Effector memory CD8-positive, alpha-beta T cell (primary cell): ENCODE results near the gene NEDD9.

ENCODE experiments used
- ATAC-seq: fragments of 150-1000 bp; cut with Tn5 transposase; replicated peaks from 2 replicates; pipeline ENCODE4 v1.10.0; 2021; ENCODE audit warnings: mild to moderate bottlenecking, moderate library complexity
- DNase-seq, 3 experiments: peaks; one replicate each; pipeline ENCODE4 v3.0.0; 2021
- H3K27ac Mint-ChIP-seq, 2 donors: one replicate each; pipeline ENCODE4 v1.8.0; 2022; ENCODE audit warnings: mild to moderate bottlenecking in 2 of 2, mixed read lengths in 2 of 2, moderate library complexity in 2 of 2
- H3K27me3 Mint-ChIP-seq, 2 donors: one replicate each; pipeline ENCODE4 v1.8.0; 2022; ENCODE audit warnings: mixed read lengths in 2 of 2
- H3K36me3 Mint-ChIP-seq: one replicate; pipeline ENCODE4 v1.8.0; 2022; ENCODE audit warnings: mild to moderate bottlenecking, moderate library complexity, mixed read lengths; ENCODE audit not compliant: insufficient read depth
- H3K4me1 Mint-ChIP-seq, 2 donors: one replicate each; pipeline ENCODE4 v1.8.0; 2022; ENCODE audit warnings: low read depth in 2 of 2, mixed read lengths in 2 of 2
- H3K4me3 Mint-ChIP-seq, 2 donors: one replicate each; pipeline ENCODE4 v1.8.0; 2022; ENCODE audit warnings: mild to moderate bottlenecking in 2 of 2, mixed read lengths in 2 of 2, moderate library complexity in 2 of 2
- H3K9me3 Mint-ChIP-seq, 2 donors: one replicate each; pipeline ENCODE4 v1.8.0; 2022; ENCODE audit warnings: mixed read lengths in 2 of 2

Gene NEDD9

DNA sequence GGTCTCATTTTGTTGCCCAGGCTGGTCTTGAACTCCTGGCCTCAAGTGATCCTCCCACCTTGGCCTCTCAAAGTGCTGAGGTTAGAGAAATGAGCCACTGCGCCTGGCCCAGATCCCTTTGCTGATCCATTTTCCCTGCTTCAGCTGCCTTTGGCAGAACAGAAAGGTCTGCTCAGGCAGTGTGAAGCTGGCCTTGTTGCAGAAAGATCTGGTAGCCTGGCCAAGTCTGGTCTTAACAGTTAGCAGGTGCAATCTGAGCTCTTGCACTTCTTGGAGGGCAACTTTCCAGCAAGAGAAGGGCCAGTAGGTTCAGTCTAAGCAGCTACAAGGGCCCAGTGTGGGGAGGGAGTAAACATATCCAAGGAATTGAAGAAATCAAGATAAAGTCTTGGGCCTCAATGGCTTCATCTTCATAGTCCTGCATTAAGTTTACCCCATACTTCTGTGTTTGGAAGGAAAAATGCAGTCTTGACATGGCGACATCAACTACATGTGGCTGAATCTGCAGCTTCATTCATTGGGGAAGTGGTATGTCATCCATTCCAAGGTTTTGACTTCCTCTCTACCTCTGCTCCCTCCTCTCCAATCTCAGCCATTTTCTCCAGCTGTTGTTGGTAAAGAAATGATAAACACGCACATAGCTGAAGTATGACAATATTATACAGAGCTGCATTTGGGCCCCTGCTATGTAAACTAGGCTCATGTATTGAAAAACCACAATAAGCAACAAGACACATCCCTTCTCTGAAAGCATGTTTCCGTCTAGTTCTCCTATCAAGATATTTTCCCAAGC, 39.0 kb upstream of the NEDD9 start:
- Mint-ChIP-seq H3K27me3 (no peaks in the 10 kb centered on the region), H3K36me3 (no peaks in the 10 kb centered on the region), H3K9me3 (no peaks in the 10 kb centered on the region), H3K27ac (no peak overlapping the region), H3K4me3 (no peak overlapping the region), H3K4me1 (peaks cover 21% of the 10 kb centered on the region in 2 donors)
- DNase-seq (no peak), ATAC-seq (no peak)

DNA sequence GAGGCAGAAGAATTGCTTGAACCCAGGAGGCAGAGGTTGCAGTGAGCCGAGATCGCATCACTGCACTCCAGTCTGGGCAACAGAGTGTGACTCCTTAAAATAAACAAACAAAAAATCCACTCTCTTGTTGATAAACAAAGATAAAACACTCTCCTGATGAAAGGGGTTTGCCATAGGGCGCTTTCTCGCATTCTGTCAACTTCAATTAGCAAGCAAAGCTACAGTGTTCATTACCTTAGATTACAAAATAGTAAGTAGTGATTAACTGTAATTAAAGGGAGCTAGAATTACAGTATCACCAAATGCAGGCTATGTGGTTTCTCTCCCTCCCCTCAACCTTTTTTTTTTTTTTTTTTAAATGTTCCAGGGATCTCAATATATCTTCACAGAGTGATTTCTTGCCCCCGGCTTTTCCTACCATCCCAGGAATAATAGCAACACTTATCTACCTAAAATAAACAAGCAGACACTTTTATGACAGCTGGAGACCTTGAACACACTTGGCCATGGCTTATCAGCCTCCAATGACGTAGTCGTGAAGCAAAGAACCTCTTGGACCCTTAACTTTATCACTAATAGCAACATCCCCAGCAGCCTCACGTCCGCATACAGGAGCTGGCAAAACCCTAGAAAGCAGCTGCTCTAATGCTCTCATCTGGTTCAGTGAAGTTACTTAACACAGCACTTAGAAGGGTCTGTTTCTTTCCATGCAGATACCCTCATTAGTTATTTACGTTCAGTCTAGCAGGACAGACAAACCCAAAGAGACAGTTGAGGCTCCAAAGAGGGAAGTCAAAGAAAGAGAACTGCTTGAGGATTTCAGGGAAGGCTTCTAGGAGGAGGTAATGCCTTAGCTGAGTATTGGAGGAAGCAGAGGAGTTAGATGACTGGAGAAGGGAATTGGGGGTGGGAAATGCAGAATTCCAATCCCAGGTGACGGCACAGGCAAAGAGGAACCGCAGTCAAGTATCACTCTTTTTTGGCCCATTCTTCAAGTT, 37.9 kb upstream of the NEDD9 start:
- Mint-ChIP-seq H3K4me3 (no peak overlapping the region), H3K27me3 (no peaks in the 10 kb centered on the region), H3K36me3 (no peaks in the 10 kb centered on the region), H3K9me3 (no peaks in the 10 kb centered on the region), H3K27ac (no peak overlapping the region), H3K4me1 (peaks cover 10 to 14% of the 10 kb centered on the region in 2 donors)
- no peak for ATAC-seq
- DNase-seq, result no peak

DNA sequence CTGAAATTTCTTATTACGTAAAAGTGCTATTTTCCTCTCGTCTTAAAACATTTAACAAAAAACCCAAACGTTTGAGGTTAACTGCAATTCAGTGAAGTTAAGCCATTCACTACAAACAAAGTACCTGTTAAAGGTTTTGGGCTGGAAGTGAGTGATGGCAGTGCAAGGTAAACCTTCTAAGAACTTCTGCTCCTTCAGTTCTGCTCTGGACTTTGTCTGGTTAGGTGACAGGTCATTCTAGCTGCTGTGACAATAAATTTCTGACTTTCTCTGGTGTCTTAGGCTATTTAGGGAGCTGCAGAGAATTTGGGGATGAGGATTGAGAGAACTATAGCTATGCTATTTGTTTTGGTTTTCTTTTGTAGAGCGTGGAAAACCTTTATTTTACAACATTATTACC, 36.5 kb upstream of the NEDD9 start:
- ATAC-seq (no peak), DNase-seq (no peak)
- H3K4me1 Mint-ChIP-seq, result peaks cover 6 to 10% of the 10 kb centered on the region in 2 donors
- no peaks in the 10 kb centered on the region for H3K36me3 Mint-ChIP-seq
- no peaks in the 10 kb centered on the region for H3K9me3 Mint-ChIP-seq
- no peak overlapping the region for H3K27ac Mint-ChIP-seq
- no peaks in the 10 kb centered on the region for H3K27me3 Mint-ChIP-seq
- no peak overlapping the region for H3K4me3 Mint-ChIP-seq

DNA sequence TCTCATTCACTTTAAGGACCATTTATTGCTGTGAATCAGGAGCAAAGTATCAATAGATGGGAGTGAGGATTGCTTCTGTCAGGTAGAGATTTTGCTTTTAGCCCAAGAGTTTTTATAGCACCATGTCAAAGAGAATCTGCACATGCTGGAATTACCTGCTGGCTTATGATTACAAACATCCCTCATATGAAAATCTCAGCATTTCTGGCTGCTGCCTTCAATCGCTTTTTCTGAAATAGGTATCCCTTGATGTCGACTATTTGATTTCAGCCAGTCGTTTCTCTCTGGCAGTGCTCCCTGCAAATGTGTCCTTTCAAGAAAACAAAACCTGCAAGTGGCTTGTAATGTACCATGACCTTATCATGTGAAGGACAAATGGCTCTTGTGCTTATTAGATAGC, 34.5 kb upstream of the NEDD9 start:
- Mint-ChIP-seq H3K36me3 (peaks cover 4% of the 10 kb centered on the region), H3K4me3 (no peak overlapping the region), H3K27me3 (no peaks in the 10 kb centered on the region), H3K4me1 (peaks cover 20 to 22% of the 10 kb centered on the region in 2 donors), H3K9me3 (no peaks in the 10 kb centered on the region), H3K27ac (no peak overlapping the region)
- DNase-seq (no peak), ATAC-seq (no peak)

DNA sequence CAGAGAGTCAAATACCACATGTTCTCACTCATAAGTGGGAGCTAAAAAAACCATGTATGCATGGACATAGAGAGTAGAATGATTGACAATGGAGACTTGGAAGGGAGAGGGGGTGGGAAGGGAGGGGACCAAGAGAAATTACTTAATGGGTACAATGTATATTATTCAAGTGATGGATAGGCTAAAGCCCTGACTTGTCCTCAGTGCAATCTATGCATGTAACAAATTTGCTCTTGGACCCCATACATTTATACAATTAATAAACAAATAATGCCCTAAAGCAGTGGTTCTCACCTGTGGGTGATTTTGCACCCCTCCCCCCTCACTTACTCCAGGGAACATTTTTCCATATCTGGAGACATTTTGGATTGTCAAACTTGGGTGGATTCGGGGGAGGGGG, 33.5 kb upstream of the NEDD9 start:
- Mint-ChIP-seq H3K9me3 (no peaks in the 10 kb centered on the region), H3K27ac (no peak overlapping the region), H3K4me1 (peaks cover 22 to 30% of the 10 kb centered on the region in 2 donors), H3K36me3 (peaks cover 4% of the 10 kb centered on the region), H3K4me3 (no peak overlapping the region), H3K27me3 (no peaks in the 10 kb centered on the region)
- DNase-seq, result no peak
- no peak for ATAC-seq

DNA sequence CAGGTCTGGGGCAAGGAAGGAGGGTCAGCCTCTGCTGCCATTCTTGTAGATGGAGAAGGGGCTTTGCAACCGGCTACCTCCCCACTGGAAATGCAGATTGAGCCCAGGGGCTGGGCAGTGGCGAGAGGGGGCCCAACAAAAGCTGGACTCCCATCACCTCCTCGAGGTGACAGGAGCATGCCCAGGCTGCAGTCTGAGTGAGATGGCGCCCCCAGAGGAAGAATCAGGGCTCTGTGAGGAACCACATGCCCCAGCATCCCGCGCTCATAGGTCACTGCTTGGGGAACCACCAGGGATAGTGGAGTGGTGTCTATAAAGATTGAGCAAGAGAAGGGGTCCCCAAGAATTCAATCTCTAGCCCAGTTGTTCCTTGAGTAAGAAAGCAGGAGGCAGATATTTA, 31.6 kb upstream of the NEDD9 start:
- no peak for DNase-seq
- Mint-ChIP-seq H3K4me3 (no peak overlapping the region), H3K27ac (peak overlapping the region; percentile 78 to 85), H3K4me1 (peaks cover 28 to 46% of the 10 kb centered on the region in 2 donors), H3K27me3 (no peaks in the 10 kb centered on the region), H3K36me3 (peaks cover 4% of the 10 kb centered on the region), H3K9me3 (peaks cover 0 to 2% of the 10 kb centered on the region in 2 donors)
- no peak for ATAC-seq

DNA sequence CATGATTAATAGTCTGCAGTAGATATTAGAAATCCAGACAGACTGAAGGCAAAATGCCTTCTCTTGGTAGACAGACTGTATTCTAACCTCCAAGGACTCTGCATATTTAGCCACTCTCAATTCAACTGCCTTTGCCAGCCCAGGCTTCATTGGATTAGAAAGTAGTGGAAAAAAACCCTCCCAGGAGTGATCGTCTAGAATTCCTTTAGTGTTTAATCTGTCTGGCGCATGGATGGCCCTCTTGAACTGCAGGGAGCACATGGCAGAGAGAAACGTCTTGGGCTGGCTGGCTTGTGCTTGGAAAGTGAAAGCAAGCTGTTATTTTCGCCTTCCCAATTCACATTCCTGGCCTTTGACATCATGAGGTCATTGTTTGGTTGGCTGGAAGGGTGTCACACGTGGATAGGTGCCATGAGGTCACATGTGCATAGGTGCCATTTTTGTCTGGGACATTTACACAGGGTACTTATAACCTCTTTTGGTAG, 30.9 kb upstream of the NEDD9 start:
- peaks cover 0 to 2% of the 10 kb centered on the region in 2 donors for H3K9me3 Mint-ChIP-seq
- peak overlapping the region; percentile 78 to 85 for H3K27ac Mint-ChIP-seq
- no peaks in the 10 kb centered on the region for H3K27me3 Mint-ChIP-seq
- peaks cover 5% of the 10 kb centered on the region for H3K36me3 Mint-ChIP-seq
- ATAC-seq, result peak; percentile 26
- H3K4me1 Mint-ChIP-seq, result peaks cover 36 to 53% of the 10 kb centered on the region in 2 donors
- peak overlapping the region in 1 of 2 donors; percentile 40 for H3K4me3 Mint-ChIP-seq
- DNase-seq, result no peak

DNA sequence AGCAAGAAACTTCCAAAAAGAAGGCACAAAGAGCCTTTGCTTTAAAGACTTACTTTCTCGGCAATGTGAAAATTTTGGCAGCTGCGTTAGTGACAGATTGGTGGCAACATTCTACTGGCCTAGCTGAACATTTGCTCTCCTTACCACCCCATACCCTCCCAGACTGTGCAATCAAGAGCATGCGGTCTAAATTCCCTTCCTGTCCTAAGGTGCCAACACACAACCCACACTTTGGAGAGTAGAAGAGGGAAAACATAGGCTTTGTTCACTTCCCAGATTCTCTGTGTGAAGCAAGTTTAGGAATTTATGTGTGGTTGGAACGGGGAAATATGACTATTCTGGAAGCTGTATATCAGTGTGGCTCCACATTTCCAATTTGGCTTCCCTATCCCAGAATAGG, 29.8 kb upstream of the NEDD9 start:
- ATAC-seq, result no peak

DNA sequence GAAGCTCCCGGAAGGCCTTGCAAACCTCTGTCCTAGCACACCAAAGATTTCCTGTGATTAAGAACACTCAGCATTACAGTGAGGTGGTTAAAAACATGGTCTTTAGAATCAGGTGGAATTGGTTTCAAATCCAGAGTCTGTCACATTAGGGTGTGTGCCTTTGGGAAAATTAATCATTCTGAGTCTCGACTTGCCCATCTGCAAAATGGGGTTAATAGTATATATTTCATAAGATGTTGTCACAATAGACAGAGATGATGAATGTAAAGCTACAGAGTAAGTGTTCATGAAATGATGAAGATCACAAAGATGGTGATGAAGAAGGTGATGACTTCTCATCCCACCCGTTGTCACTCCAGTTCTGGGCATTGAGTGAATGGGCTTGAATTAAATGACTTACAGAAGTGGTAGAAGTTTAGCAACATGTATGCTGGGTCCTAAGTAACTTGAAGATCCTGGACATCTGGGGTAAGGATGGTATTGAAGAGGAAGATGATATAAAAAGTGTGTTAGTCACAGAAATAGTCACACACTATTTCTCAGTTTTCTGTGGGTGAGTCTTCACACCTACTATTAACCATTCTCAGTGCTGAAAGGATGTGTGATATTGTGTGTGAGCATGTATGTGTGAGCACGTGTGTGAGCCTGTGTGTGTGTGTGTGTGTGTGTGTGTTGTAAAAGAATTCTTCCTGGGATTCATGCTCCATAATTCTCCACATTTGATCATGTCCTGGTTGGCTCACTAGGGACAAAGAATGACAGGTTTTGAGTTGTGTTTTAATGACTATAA, 28.0 kb upstream of the NEDD9 start:
- peak in 1 of 3 experiments; percentile 9 for DNase-seq
- ATAC-seq, result peak; percentile 12
- Mint-ChIP-seq H3K36me3 (peaks cover 11% of the 10 kb centered on the region), H3K27ac (peak overlapping the region; percentile 92 to 93), H3K9me3 (peaks cover 0 to 2% of the 10 kb centered on the region in 2 donors), H3K27me3 (no peaks in the 10 kb centered on the region), H3K4me3 (peak overlapping the region; percentile 24 to 64), H3K4me1 (peaks cover 52 to 81% of the 10 kb centered on the region in 2 donors)

More for the DNA sequence above, 29.8 kb upstream of the NEDD9 start:
- Mint-ChIP-seq H3K27ac (peak overlapping the region in 1 of 2 donors; percentile 59), H3K36me3 (peaks cover 11% of the 10 kb centered on the region), H3K4me1 (peaks cover 46 to 64% of the 10 kb centered on the region in 2 donors), H3K9me3 (peaks cover 0 to 2% of the 10 kb centered on the region in 2 donors), H3K4me3 (no peak overlapping the region), H3K27me3 (no peaks in the 10 kb centered on the region)
- no peak for DNase-seq

DNA sequence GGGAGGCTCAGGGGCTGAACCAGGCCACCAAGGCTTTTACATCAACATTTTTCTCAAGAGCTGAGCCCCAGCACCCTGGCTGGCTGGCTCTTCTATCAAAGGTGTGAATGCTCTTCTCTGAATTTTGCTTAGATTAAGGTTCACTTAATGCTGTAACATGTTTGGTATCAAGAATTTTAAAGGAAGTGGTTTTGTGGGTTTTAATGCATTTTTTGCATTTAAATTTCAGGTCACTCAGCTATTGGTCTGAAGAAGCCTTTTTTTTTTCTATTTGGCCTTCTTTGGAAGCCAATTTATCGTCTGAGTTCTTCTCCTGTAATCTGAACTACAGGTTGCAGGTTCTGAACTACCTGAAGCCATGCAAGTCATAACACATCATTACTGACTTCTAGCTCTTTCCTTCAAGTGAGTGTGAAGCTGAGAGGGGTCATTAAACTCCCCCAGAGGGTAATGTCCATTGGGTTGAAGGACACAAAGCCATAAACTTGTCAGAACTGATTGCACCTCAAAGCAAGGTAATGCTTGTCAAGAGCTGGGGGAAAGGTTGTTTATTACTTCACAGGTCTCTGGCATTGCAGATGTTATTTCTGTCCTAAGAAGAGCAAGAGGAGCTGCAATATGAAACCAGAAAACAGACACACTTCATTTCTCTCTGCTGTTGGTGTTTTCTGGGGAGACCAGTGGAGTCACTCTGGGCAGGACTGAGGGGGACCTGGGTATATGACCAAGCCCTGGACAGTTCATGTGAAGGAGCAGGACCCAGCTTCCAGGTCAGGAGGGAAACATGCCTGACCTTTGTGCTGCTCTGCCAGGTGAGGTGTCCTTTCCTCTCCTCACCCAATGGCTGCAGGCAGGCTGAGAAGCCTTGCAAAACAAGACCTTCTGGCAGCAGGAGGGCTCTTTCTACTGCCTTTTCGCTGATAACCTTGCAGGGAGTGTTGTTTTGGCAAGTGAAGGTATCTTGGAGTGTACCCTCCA, 26.1 kb upstream of the NEDD9 start:
- ATAC-seq (peak; percentile 91), DNase-seq (peak; percentile 43 to 54 (median 48))
- Mint-ChIP-seq H3K27ac (peak overlapping the region; percentile 92), H3K36me3 (peaks cover 14% of the 10 kb centered on the region), H3K4me1 (peaks cover 55 to 81% of the 10 kb centered on the region in 2 donors), H3K4me3 (peak overlapping the region; percentile 61 to 67), H3K9me3 (peaks cover 0 to 5% of the 10 kb centered on the region in 2 donors), H3K27me3 (no peaks in the 10 kb centered on the region)

DNA sequence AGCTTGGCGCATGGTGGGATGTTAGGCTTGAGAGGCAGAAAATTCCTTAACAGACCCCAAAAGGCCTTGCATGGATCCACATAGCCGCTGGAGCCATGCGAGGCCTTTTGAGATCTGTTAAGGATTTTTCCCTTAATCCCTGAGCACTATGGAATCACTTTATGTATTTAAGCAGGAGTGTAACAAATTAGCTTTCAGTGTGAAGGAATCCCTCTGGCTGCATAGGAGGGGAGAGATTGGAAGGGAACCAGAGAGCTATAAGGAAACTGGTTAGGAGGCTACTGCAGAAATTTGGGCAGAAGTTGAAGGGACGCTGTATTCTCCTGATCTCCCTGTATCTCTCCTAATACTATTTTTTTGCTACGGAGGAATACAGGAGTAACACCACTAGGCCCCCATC, 23.1 kb upstream of the NEDD9 start:
- no peak for ATAC-seq
- H3K27ac Mint-ChIP-seq, result peak overlapping the region; percentile 69 to 92

DNA sequence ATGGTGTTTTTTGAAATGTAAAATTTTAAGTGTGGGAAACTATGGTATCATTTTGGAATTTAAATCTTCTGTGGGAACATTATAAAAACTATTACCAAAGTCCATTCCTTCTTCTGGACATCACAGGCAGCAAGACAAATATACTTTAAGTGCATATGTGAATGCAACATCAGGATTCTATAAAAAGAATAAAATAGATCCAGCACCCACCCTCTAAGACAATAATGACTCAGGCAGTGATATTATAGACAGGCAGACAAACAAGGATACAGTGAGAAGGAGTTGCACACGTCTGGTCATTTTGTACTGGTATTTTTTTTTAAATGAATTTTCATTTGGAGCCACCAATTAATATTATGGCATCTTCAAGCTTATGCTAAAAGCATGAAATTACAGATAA, 21.1 kb upstream of the NEDD9 start:
- Mint-ChIP-seq H3K27ac (peak overlapping the region in 1 of 2 donors; percentile 92), H3K9me3 (peaks cover 0 to 3% of the 10 kb centered on the region in 2 donors), H3K36me3 (peaks cover 14% of the 10 kb centered on the region), H3K4me1 (peaks cover 33 to 44% of the 10 kb centered on the region in 2 donors), H3K4me3 (no peak overlapping the region), H3K27me3 (no peaks in the 10 kb centered on the region)
- no peak for DNase-seq
- no peak for ATAC-seq

More for the DNA sequence above, 23.1 kb upstream of the NEDD9 start:
- Mint-ChIP-seq H3K36me3 (peaks cover 10% of the 10 kb centered on the region), H3K27me3 (no peaks in the 10 kb centered on the region), H3K9me3 (peaks cover 0 to 5% of the 10 kb centered on the region in 2 donors), H3K4me1 (peaks cover 45 to 62% of the 10 kb centered on the region in 2 donors), H3K4me3 (peak overlapping the region in 1 of 2 donors; percentile 26)
- no peak for DNase-seq
